COLO829 (cell line): ENCODE results near the gene AKAP3.

Experiments used
- DNase-seq: peaks from one replicate; pipeline ENCODE4 v3.0.0; 2012; ENCODE audit warnings: low spot score

AKAP3 gene

GRCh38 chr12:4595881-4596280, 53.0 kb downstream of the AKAP3 start:
- no peak for DNase-seq

- DNase-seq: no peak
These were observed 57.6 kb downstream of the AKAP3 start for GRCh38 chr12:4591180-4591687.

DNA sequence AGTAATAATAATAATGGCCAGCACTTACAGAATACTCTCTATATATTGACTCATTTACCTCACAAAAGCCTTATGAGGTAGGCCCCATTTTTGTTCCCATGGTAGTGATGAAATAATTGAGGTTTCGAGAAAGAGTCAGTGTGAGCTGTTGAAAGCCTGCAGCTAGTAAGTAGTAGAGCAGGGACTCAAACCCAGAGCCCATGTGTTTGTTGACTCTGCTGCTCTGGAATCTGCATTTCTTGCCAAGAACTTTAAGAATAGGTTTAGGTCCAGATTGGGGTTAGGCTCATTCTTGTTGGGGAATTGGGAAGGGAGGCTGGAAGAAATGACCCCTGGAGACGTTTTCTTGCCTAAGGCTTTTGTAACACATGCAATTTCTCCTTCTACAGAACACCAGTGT, 58.9 kb downstream of the AKAP3 start:
- DNase-seq: no peak

DNA sequence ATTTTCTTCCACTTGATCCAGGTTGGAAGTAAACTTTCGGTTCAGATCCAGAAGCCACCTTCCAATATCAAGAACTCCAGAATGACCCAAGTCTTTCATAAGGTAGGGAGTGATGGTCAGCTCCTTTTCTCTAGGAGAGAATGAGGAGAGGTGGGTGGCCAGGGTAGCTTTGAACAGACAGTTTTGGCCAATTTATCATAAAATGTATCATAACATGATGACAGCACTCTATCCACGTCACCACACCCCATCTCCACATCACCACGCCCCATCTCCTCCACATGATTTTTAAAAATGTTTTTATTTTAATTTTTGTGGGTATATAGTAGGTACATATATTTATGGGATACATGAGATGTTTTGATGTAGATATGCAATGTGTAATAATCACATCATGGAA, 59.9 kb downstream of the AKAP3 start:
- no peak for DNase-seq

DNA sequence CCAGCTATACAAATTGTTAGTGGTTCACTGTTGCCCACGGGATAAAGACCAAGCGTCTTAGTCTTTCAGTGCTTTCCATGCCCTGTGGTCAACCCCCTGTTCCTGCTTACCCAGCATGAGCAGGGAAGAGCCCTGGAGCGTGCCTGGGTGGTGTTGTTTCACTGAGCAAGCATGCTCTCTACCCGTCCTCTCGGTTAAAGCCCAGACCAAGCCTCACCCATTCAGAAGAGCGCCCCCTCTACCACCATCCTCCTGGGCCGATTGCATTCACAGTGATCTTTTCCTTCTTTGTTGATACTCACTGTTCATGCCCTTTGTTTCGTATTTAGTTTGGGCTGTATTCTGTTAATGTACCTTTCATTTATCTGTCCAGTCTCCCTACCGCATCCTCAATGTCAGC, 61.7 kb downstream of the AKAP3 start:
- DNase-seq: no peak

- DNase-seq: no peak
These were observed 62.4 kb downstream of the AKAP3 start for GRCh38 chr12:4586500-4586899.

GRCh38 chr12:4584896-4585295, 64.0 kb downstream of the AKAP3 start:
- DNase-seq: no peak

DNA sequence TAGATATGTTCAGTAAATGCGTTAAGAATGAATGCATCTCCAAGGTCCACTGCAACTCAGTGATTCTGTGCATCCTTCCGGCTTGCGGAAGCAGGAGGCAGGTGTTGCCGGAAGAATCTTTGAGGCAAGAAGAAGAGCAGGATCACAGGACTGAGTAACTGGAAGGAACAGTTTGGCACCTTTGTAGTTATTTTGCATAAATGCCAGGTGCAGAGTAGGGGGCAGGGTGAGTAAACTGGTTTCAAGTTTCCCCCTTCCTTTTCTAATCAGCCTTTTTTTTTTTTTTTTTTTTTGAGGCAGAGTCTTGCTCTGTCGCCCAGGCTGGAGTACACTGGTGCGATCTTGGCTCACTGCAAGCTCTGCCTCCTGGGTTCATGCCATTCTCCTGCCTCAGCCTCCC, 64.6 kb downstream of the AKAP3 start:
- no peak for DNase-seq

DNA sequence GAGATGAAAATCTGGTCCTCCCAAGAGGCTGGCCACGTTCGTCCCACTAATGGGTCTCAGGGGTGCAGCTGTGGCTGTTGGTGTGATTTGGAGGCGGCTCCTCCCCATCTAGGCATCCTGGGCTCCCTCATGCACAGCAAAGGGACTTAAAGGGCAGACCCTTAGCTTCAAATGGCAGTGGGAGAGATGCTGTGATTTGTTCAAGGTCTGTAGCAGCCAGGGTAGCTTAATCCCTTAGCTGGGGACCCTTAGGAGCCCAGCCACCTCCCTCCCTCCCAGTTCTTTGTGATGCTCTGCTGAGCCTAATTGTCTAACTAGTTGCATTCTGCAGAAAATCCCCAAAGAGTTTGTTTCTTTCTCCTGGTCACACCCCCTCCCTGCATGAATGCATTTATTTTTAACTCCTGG, 68.6 kb downstream of the AKAP3 start:
- DNase-seq: no peak

GRCh38 chr12:4579305-4580102, 69.3 kb downstream of the AKAP3 start:
- DNase-seq: peak; percentile 60

GRCh38 chr12:4572680-4573079, 76.2 kb downstream of the AKAP3 start:
- DNase-seq: no peak

GRCh38 chr12:4569261-4569660, 79.6 kb downstream of the AKAP3 start:
- DNase-seq: no peak

- DNase-seq: no peak
These were observed 81.6 kb downstream of the AKAP3 start for GRCh38 chr12:4567073-4567881.

DNA sequence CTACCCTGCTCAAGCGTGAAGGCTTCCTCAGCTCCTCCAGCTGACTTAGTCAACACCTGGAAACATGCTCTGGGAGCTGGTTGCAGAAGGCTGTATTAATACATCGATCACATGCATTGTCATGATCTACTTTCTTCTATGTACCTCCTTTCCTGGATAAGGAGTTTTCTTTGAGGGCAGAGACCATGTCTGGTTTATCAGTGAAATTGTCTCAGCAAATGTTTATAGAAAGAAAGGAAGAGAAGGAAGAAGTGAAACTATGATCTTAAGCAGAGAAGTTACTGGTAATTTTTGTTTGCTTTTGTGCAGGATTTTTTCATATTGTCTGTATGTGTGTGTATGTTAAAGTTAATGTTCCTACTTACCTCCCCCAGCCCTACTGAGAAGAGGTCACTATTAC, 82.4 kb downstream of the AKAP3 start:
- no peak for DNase-seq
